WI38 (cell line): ENCODE data around the gene CDK14.

ENCODE experiments used
- H3K4me3 ChIP-seq: 2 replicates; pipeline ENCODE4 v1.5.1; 2011; ENCODE audit warnings: low read depth, mild to moderate bottlenecking, control low read depth, low read length
- TF ChIP-seq, protein P1 (sequence below): IDR thresholded peaks from 2 replicates; pipeline ENCODE4 v1.5.1; 2012; ENCODE audit warnings: low read depth, mild to moderate bottlenecking, control low read depth, low read length

Gene CDK14

DNA sequence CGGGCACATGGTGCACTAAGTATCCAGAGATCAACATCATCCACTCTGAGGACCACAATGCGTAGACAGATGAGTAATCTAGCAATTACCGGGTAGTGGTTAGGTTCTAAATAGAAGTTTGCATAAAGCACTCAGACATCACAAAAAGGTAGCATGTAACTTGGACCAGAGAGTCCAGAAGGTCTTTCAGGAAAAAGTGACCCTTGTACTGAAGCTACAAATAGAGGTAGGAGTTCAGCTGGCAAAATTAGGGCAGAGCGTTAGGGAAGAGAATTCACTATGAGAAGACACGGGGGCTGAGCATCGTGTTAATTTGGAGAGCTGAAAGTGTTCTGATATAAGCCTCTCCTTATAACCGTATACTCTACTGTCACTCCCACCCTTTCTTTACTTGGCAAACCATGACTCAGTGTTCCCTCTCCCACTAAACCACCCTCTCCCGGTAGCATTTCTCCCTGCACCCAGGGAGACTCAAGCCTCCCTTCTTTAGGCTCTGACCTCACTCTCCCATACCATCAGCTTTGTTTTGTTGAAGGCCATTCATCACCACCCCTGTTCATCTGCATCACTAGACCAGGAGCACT is 445.9 kb downstream of the CDK14 start:
- TF ChIP-seq, protein P1, sequence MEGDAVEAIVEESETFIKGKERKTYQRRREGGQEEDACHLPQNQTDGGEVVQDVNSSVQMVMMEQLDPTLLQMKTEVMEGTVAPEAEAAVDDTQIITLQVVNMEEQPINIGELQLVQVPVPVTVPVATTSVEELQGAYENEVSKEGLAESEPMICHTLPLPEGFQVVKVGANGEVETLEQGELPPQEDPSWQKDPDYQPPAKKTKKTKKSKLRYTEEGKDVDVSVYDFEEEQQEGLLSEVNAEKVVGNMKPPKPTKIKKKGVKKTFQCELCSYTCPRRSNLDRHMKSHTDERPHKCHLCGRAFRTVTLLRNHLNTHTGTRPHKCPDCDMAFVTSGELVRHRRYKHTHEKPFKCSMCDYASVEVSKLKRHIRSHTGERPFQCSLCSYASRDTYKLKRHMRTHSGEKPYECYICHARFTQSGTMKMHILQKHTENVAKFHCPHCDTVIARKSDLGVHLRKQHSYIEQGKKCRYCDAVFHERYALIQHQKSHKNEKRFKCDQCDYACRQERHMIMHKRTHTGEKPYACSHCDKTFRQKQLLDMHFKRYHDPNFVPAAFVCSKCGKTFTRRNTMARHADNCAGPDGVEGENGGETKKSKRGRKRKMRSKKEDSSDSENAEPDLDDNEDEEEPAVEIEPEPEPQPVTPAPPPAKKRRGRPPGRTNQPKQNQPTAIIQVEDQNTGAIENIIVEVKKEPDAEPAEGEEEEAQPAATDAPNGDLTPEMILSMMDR, result no peak
- no peak overlapping the region for H3K4me3 ChIP-seq

DNA sequence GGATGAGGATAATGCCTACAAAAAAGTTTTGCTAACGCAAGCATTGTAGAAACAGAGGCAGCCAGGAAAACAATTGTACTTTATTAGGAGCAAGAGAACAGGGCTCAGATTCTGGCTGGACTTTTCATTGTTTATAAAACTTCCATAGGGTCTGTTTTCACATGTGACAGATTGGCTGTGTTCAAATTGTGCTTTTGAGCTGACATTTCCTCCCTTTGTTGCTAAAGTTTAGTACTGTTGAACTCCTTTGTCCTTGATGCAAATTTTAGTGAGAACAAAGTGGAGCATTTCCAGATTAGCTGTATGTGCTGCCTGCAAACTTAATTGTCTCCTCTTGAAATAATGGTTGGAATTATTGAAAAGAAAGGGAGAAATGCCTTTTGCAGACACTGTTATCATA is 447.1 kb downstream of the CDK14 start:
- TF ChIP-seq, protein P1, result no peak

DNA sequence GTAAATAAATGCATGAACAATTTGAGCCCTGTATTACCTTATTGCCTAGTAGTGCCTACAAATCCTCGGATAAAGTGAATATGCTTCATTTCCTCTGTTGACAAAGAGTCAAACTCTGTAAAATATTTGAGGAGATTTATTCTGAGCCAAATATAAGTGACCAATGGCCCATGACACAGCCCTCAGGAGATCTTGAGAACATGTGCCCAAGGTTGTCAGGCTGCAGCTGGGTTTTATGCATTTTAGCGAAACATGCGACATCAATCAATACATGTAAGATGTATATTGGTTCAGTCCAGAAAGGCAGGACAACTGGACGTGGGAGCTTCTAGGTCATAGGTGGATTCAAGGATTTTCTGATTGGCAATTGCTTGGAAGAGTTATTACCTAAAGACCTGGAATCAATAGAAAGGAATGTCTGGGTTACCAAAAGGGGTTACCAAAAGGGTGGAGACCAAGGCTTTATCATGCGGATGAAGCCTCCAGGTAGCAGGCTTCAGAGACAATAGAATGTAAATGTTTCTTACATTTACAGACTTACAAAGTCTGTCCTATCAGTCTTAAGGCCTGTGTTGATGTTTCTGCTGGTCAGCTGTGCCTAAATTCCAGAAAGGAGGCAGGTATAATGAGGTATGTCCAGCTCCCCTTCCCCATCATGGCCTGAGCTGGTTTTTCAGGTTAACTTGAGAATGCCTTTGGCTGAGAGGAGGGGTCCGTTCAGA is 448.0 kb downstream of the CDK14 start:
- TF ChIP-seq, protein P1, result no peak
- no peak overlapping the region for H3K4me3 ChIP-seq

More for the DNA sequence above, 447.1 kb downstream of the CDK14 start:
- H3K4me3 ChIP-seq, result no peak overlapping the region

DNA sequence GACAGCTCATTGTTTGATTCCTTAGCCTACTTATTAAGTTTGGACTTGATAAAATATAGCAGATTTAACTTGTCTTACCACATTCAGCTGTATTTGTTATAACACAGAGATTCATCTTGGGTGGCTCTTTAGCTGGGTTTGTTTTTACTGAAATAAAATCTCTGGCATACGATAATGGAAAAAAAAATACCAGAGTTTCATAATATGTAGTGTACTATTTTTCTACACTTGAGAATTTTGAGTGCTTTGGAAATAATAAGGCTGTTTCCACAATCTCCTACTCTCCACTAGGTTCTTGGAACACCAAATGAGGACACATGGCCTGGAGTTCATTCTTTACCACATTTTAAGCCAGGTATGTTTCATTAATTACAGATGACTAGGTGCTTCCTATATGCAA is 449.5 kb downstream of the CDK14 start:
- no peak overlapping the region for H3K4me3 ChIP-seq
- TF ChIP-seq, protein P1, result no peak

DNA sequence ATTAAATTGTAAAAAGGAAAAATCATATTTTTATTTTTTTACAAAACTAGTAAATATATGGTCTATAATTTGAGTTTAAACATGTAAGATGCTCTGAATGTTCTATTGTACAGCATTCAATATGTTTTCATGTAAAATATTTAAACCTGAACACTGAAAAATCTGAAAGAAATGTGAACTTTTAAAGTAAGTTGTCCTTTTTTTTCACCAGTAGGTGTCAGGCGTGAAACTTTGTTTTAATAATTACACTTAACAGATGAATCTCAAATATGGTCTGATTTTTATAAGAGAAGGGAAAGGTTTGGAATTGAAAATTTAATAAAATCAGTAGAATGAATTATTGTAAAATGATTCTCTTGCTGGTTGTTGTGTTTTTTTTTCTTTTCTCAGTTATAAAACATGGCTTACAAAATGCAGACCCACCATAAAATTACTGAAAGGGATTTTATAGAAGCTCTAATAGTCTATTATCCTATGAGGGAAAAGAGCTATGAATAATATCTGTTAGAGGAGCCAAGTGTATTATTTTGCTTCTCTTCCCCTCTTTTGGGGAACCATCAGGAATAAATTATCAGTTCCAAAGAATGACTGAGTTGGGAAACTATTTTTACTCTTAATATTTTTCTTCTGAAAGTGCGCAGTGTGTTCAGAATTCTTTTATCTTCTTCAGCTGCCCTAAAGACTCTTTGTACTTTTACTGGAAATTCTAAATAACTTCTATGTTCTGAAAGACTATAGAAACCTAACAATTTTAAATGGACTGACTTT is 450.4 kb downstream of the CDK14 start:
- H3K4me3 ChIP-seq, result no peak overlapping the region

DNA sequence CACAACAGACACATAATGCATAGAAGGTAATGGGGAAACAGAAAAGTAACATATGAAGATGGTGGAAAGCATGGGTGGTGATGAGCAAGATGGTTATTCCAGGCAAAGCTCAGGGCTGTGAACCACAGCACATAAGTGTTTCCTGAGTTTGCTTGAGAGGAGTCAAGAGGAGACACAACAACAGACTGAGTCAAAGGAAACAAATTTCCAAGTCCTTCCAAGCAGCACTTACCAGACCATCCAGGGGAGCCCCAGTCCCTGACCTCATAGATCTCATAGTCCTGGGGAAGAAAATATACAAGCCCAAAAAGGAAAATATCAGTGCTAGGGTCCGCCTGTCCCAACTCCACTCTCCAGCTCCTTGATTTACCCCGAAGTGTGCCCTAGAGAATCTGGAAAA is 451.5 kb downstream of the CDK14 start:
- no peak overlapping the region for H3K4me3 ChIP-seq
- TF ChIP-seq, protein P1, result no peak

More for the DNA sequence above, 450.4 kb downstream of the CDK14 start:
- TF ChIP-seq, protein P1, result no peak

DNA sequence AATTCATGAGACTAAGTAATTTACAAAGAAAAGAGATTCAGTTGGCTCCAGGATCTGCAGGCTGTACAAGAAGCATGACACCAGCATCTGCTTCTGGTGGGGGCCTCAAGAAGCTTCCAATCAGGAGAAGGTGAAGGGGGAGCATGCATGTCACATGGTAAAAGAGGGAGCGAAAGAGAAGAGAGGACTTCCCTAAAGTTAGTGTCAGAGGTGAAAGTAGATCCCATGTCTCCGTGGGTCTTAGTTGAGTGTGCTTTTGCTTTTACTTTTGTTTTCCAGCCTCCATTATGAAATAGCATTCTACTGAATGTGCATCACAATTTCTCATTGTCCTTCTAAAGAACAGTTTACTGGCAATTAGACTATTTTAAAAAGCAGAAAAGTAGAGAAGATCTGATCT is 454.6 kb downstream of the CDK14 start:
- H3K4me3 ChIP-seq, result no peak overlapping the region
- TF ChIP-seq, protein P1, result no peak
